ENCODE results near the gene ITGB1.

GRCh38 chr10:32929634-32930033, 28.4 kb downstream of the ITGB1 start:
- TF ChIP-seq POLR2A (IDR thresholded peaks at IDR 0.05) (no peak), CTCF (IDR thresholded peaks at IDR 0.05 in 8 of 11, conservative IDR thresholded peaks at IDR 0.05 in 3 of 11) (no peak), POLR2AphosphoS5 (IDR thresholded peaks at IDR 0.05) (no peak)
